ENCODE data around the gene KRT71.
"Not testable (repeated sequence)": the region's sequence is repeated elsewhere in the genome, so short reads cannot be mapped to it uniquely, and the experiment has no call there.

Gene KRT71

GRCh38 chr12:52501490-52501889 is 51.5 kb downstream of the KRT71 start:
- no peak for TF ChIP-seq CTCF (IDR thresholded peaks at IDR 0.05)
- no peak overlapping the region for H3K4me3 ChIP-seq
- intact Hi-C loops (cut with DNase I; ENCODE audit: low total_unique reads) = no loop called here
- H3K9me3 ChIP-seq = no peaks in the 10 kb centered on the region
- H3K36me3 ChIP-seq = no peaks in the 10 kb centered on the region
- no peaks in the 10 kb centered on the region for H3K27me3 ChIP-seq
- no peaks in the 10 kb centered on the region for H3K4me1 ChIP-seq
- DNase-seq = no peak
- H3K27ac ChIP-seq = no peak overlapping the region

- DNase-seq; H3K27me3 ChIP-seq; H3K4me3 ChIP-seq; intact Hi-C loops (cut with DNase I; ENCODE audit: low total_unique reads); H3K27ac ChIP-seq; H3K9me3 ChIP-seq; H3K36me3 ChIP-seq; H3K4me1 ChIP-seq: not testable (repeated sequence)
Observed at GRCh38 chr12:52500574-52500973, 52.4 kb downstream of the KRT71 start.

- Histone ChIP-seq H3K4me1 (peaks cover 0 to 5% (median under 1%) of the 10 kb centered on the region in 4 donors), H3K27ac (no peak overlapping the region), H3K36me3 (no peaks in the 10 kb centered on the region), H3K27me3 (peaks cover 0 to 3% of the 10 kb centered on the region in 2 donors), H3K9me3 (no peaks in the 10 kb centered on the region), H3K4me3 (no peak overlapping the region)
- intact Hi-C loops (cut with DNase I; ENCODE audit: low total_unique reads) = no loop called here
- DNase-seq = no peak
- TF ChIP-seq CTCF (IDR thresholded peaks at IDR 0.05) = no peak
Observed at GRCh38 chr12:52499806-52500560, 53.0 kb downstream of the KRT71 start.

GRCh38 chr12:52498946-52499345 is 54.0 kb downstream of the KRT71 start:
- intact Hi-C loops (cut with DNase I; ENCODE audit: low total_unique reads) = no loop called here
- DNase-seq = no peak
- Histone ChIP-seq H3K36me3 (no peaks in the 10 kb centered on the region), H3K4me1 (peaks cover 0 to 11% (median 4%) of the 10 kb centered on the region in 4 donors), H3K27ac (no peak overlapping the region), H3K9me3 (no peaks in the 10 kb centered on the region), H3K4me3 (no peak overlapping the region), H3K27me3 (peaks cover 0 to 3% of the 10 kb centered on the region in 2 donors)
- no peak for TF ChIP-seq CTCF (IDR thresholded peaks at IDR 0.05)

- Histone ChIP-seq H3K4me3 (no peak overlapping the region), H3K27me3 (peaks cover 0 to 3% of the 10 kb centered on the region in 2 donors), H3K4me1 (peaks cover 0 to 12% (median 4%) of the 10 kb centered on the region in 4 donors), H3K27ac (no peak overlapping the region), H3K9me3 (no peaks in the 10 kb centered on the region), H3K36me3 (no peaks in the 10 kb centered on the region)
- DNase-seq = no peak
- no peak for TF ChIP-seq CTCF (IDR thresholded peaks at IDR 0.05)
- intact Hi-C loops (cut with DNase I; ENCODE audit: low total_unique reads) = no loop called here
Observed at GRCh38 chr12:52497975-52498374, 55.0 kb downstream of the KRT71 start.

GRCh38 chr12:52496590-52497071 is 56.3 kb downstream of the KRT71 start:
- peaks cover 0 to 6% of the 10 kb centered on the region in 2 donors for H3K27me3 ChIP-seq
- no peak overlapping the region for H3K27ac ChIP-seq
- H3K36me3 ChIP-seq = no peaks in the 10 kb centered on the region
- no peaks in the 10 kb centered on the region for H3K9me3 ChIP-seq
- no peak for DNase-seq
- intact Hi-C loops (cut with DNase I; ENCODE audit: low total_unique reads) = no loop called here
- no peak overlapping the region for H3K4me3 ChIP-seq
- H3K4me1 ChIP-seq = peaks cover 0 to 12% (median 4%) of the 10 kb centered on the region in 4 donors
- TF ChIP-seq CTCF (IDR thresholded peaks at IDR 0.05) = no peak

All from tibial artery (tissue), 4 donors.